ENCODE measurements around the gene TTC22. TPM values are rescaled to one million over a fixed set of nuclear protein-coding genes. Genes with fewer than 3 reads are reported as not detected.

TTC22 gene
- total and polyA plus RNA-seq, 2 of the 4 experiments (the other 2 are of a cell fraction) = not detected

- no TSS peak for BruUV-seq (replicated peaks)
- H3K56ac ChIP-seq (ENCODE audit: extremely low read depth, insufficient read depth, low read length) = no peak overlapping the region
- H2BK120ac ChIP-seq (ENCODE audit: low read depth, low read length) = no peak overlapping the region
- in situ Hi-C loops (cut with MboI; ENCODE audit: low sequenced_read_pairs) (loop anchor here (25.0 kb wide), 1 partner anchor 922 kb away; no protein-coding TSS in a partner anchor), dilution Hi-C loops (cut with HindIII; ENCODE audit: low sequenced_read_pairs, unreplicated experiment) (no loop called here), intact Hi-C loops (cut with micrococcal nuclease) (no loop called here)
- H2BK5ac ChIP-seq (ENCODE audit: low read depth, low read length, poor library complexity, severe bottlenecking) = no peak overlapping the region
- no peak overlapping the region for H2AK9ac ChIP-seq (replicated peaks; ENCODE audit: low read depth, low read length, poor library complexity)
- H3K9me1 ChIP-seq (ENCODE audit: insufficient read depth, low read length) = no peaks in the 10 kb centered on the region
- no peak overlapping the region for H4K91ac ChIP-seq (ENCODE audit: insufficient read depth, low read depth, low read length)
- H3K4ac ChIP-seq (ENCODE audit: low read depth, low read length) = no peak overlapping the region
- H3K27ac ChIP-seq (ENCODE audit: insufficient read depth, low read length) = no peak overlapping the region
- H2BK20ac ChIP-seq (ENCODE audit: low read depth, low read length) = no peak overlapping the region
- H4K20me1 ChIP-seq (ENCODE audit: insufficient read depth, low read length) = no peaks in the 10 kb centered on the region
- H4K8ac ChIP-seq (ENCODE audit: low read depth in 2 of 2, low read length in 2 of 2) = no peak overlapping the region
- WGBS, 2 experiments (ENCODE audit: extremely low coverage in 2 of 2, insufficient read length in 1 of 2) = no CpG with 5 or more reads among the region's 2 CpGs
- no peak for TF ChIP-seq RCOR1 (IDR thresholded peaks at IDR 0.05; ENCODE audit: insufficient replicate concordance, low read length)
- no peak for TF ChIP-seq NFE2L2 (IDR thresholded peaks at IDR 0.05; ENCODE audit: low read depth, low read length)
- no peak for TF ChIP-seq MXI1 (IDR thresholded peaks at IDR 0.05; ENCODE audit: borderline replicate concordance, low read depth, low read length)
- TF ChIP-seq POLR2A (IDR thresholded peaks at IDR 0.05; ENCODE audit: low read depth, low read length) = no peak
- TF ChIP-seq MAFK (IDR thresholded peaks at IDR 0.05; ENCODE audit: low read depth, low read length) = no peak
- no peak for TF ChIP-seq BHLHE40 (IDR thresholded peaks at IDR 0.05; ENCODE audit: low read depth, low read length)
- TF ChIP-seq CHD1 (IDR thresholded peaks at IDR 0.05; ENCODE audit: low read depth, low read length) = no peak
- TF ChIP-seq CTCF (conservative IDR thresholded peaks at IDR 0.05; ENCODE audit: low read depth, low read length) = no peak
- ChIA-PET POLR2A (ENCODE audit: unreplicated experiment) (no interaction called here), CTCF (interaction anchor here (0.6 to 0.9 kb wide), 2 partner anchors 8 to 279 kb away, joined by 3 to 5 read pairs; no protein-coding TSS in a partner anchor)
- no peak for ATAC-seq (ENCODE audit: low read depth)
- no peaks in the 10 kb centered on the region for H3K9me3 ChIP-seq (ENCODE audit: control insufficient read depth, insufficient read depth, low read length)
- no peak overlapping the region for H2AFZ ChIP-seq (replicated peaks; ENCODE audit: low read length, poor library complexity)
- no peaks in the 10 kb centered on the region for H3K79me1 ChIP-seq (ENCODE audit: low read depth in 1 of 2, low read length in 2 of 2)
- no peak overlapping the region for H3K4me2 ChIP-seq (ENCODE audit: low read depth, low read length)
- no peaks in the 10 kb centered on the region; the same call in 1 of the 2 replicates for H3K4me1 ChIP-seq (ENCODE audit: control insufficient read depth, insufficient read depth, low read length)
- no peak overlapping the region for H4K5ac ChIP-seq (ENCODE audit: low read depth, low read length)
- no peak overlapping the region for H3K23ac ChIP-seq (ENCODE audit: low read depth, low read length)
- no peak for DNase-seq
- no peaks in the 10 kb centered on the region for H3K36me3 ChIP-seq (ENCODE audit: control insufficient read depth, insufficient read depth, low read length)
- no peak overlapping the region for H3K14ac ChIP-seq (replicated peaks; ENCODE audit: low read depth, low read length)
- H3K9ac ChIP-seq (ENCODE audit: low read depth, low read length) = no peak overlapping the region
- no peak overlapping the region for H3K18ac ChIP-seq (ENCODE audit: low read depth, low read length)
- no peak overlapping the region for H2AK5ac ChIP-seq (ENCODE audit: low read depth, low read length)
- H3K27me3 ChIP-seq (ENCODE audit: control insufficient read depth, insufficient read depth, low read length) = peaks cover 74% of the 10 kb centered on the region
- no peak overlapping the region for H2BK15ac ChIP-seq (ENCODE audit: low read depth, low read length)
- H3K4me3 ChIP-seq (ENCODE audit: insufficient read depth, low read depth, low read length) = no peak overlapping the region
Measured at GRCh38 chr1:54784066-54784465, 17.1 kb downstream of the TTC22 start.

All from IMR-90 (cell line).